SH-SY5Y (cell line): Measurements from ENCODE around the gene YWHAG.

Experiments
- GATA2 ChIP-seq: IDR thresholded peaks from 2 replicates; pipeline ENCODE4 v1.6.1; 2011; ENCODE audit warnings: mild to moderate bottlenecking, low read depth, low read length
- GATA3 ChIP-seq: IDR thresholded peaks from 2 replicates; pipeline ENCODE4 v1.6.1; 2011; ENCODE audit warnings: low read depth, mild to moderate bottlenecking, low read length, moderate library complexity

Gene YWHAG

GRCh38 chr7:76358011-76358480 lies 745 bp downstream of the YWHAG start:
- TF ChIP-seq GATA2: no peak
- TF ChIP-seq GATA3: no peak

- no peak for TF ChIP-seq GATA2
- TF ChIP-seq GATA3: no peak
These were observed 1.2 kb downstream of the YWHAG start for GRCh38 chr7:76357475-76358010.

- TF ChIP-seq GATA2 (no peak), GATA3 (no peak)
These were observed 2.0 kb downstream of the YWHAG start for GRCh38 chr7:76356823-76357222.

GRCh38 chr7:76356115-76356514 lies 2.7 kb downstream of the YWHAG start:
- TF ChIP-seq GATA2 (no peak), GATA3 (no peak)

GRCh38 chr7:76354981-76355730 lies 3.6 kb downstream of the YWHAG start:
- TF ChIP-seq GATA2: no peak
- TF ChIP-seq GATA3: no peak

- TF ChIP-seq GATA2 (no peak), GATA3 (no peak)
These were observed 4.3 kb downstream of the YWHAG start for GRCh38 chr7:76354516-76354915.

GRCh38 chr7:76353744-76354143 lies 5.0 kb downstream of the YWHAG start:
- no peak for TF ChIP-seq GATA3
- no peak for TF ChIP-seq GATA2

GRCh38 chr7:76352193-76352592 lies 6.6 kb downstream of the YWHAG start:
- no peak for TF ChIP-seq GATA3
- no peak for TF ChIP-seq GATA2

GRCh38 chr7:76351372-76351771 lies 7.4 kb downstream of the YWHAG start:
- no peak for TF ChIP-seq GATA3
- TF ChIP-seq GATA2: no peak

GRCh38 chr7:76349313-76349885 lies 9.4 kb downstream of the YWHAG start:
- no peak for TF ChIP-seq GATA3
- no peak for TF ChIP-seq GATA2

- TF ChIP-seq GATA2 (no peak), GATA3 (no peak)
These were observed 11.1 kb downstream of the YWHAG start for GRCh38 chr7:76347710-76348109.

- TF ChIP-seq GATA3 (no peak), GATA2 (no peak)
These were observed 12.0 kb downstream of the YWHAG start for GRCh38 chr7:76346778-76347177.

- TF ChIP-seq GATA2: no peak
- TF ChIP-seq GATA3: no peak
These were observed 12.7 kb downstream of the YWHAG start for GRCh38 chr7:76346097-76346496.

GRCh38 chr7:76343931-76344321 lies 14.9 kb downstream of the YWHAG start:
- TF ChIP-seq GATA2 (no peak), GATA3 (no peak)
